Esophagus squamous epithelium (tissue), 5 donors: ENCODE results near the gene PRPSAP1. TPM values are rescaled to one million over a fixed set of nuclear protein-coding genes. Genes with fewer than 3 reads are reported as not detected.

Experiments
- DNase-seq: peaks from one replicate; lab custom pipeline; 2025; lab: John Stamatoyannopoulos, UW
- H3K27ac ChIP-seq, 4 donors: fragments of 200-600 bp; sonication (generic); one replicate each; pipeline ENCODE4 v1.5.1; 2016 to 2019; ENCODE audit warnings: mild to moderate bottlenecking in 1 of 4
- H3K27me3 ChIP-seq, 4 donors: fragments of 200-600 bp; sonication (generic); 1 replicate in 3 of 4; 2 replicates in 1 of 4; pipeline versions ENCODE4 v1.5.1 to v1.6.0; 2017 to 2021; ENCODE audit warnings: antibody characterized with exemption in 1 of 4
- H3K36me3 ChIP-seq, 3 donors: fragments of 200-600 bp; sonication (generic); one replicate each; pipeline ENCODE4 v1.5.1; 2016 to 2019
- H3K4me1 ChIP-seq, 3 donors: fragments of 200-600 bp; sonication (generic); one replicate each; pipeline ENCODE4 v1.5.1; 2017 to 2019
- H3K4me3 ChIP-seq, 4 donors: fragments of 200-600 bp; sonication (generic); 1 replicate in 3 of 4; 2 replicates in 1 of 4; pipeline ENCODE4 v1.5.1; 2016 to 2019; ENCODE audit warnings: mild to moderate bottlenecking in 2 of 4, moderate library complexity in 1 of 4
- H3K9me3 ChIP-seq, 3 donors: fragments of 200-600 bp; sonication (generic); one replicate each; pipeline ENCODE4 v1.5.1; 2016 to 2019
- CTCF ChIP-seq, 6 experiments: fragments of 450-650 bp in 4 of 6; fragments of 200-600 bp in 2 of 6; sonication (generic) in 2 of 6; IDR thresholded peaks; one replicate each; pipeline ENCODE4 v1.5.1; 2016 to 2019; ENCODE audit warnings: antibody characterized with exemption in 6 of 6, mild to moderate bottlenecking in 4 of 6, moderate library complexity in 4 of 6
- POLR2A ChIP-seq, 4 donors: fragments of 450-650 bp; IDR thresholded peaks; one replicate each; pipeline ENCODE4 v1.6.1; 2017; ENCODE audit warnings: antibody characterized with exemption in 4 of 4, mild to moderate bottlenecking in 4 of 4, moderate library complexity in 3 of 4
- WGBS, 2 donors: methylation state at CpG; one replicate each; pipeline ENCODE4 v1.1.5; 2018; 5-methylcytosine and 5-hydroxymethylcytosine counted together
- intact Hi-C: fragments of 100-400 bp; cut with DNase I; formaldehyde crosslinking; loops from one replicate; pipeline ENCODE4 v1.15.0; 2022
- total RNA-seq, 4 donors: library from RNA; depleted of rRNA; stranded (reverse); fragments of >200 nt; gene quantifications; one replicate each; pipeline ENCODE4 v1.1.0, GENCODE V29; 2016
- donor health status: DM: yes; HTN: yes; CAD: no.

The PRPSAP1 gene
- total RNA-seq, 4 donors from 2014 or later = 36.0 to 68.6 (median 49.5) TPM

- Histone ChIP-seq H3K9me3 (no peaks in the 10 kb centered on the region), H3K4me3 (peak overlapping the region in 2 of 4 donors; percentile 5 to 41), H3K27ac (peak overlapping the region; percentile 79 to 86 (median 82)), H3K36me3 (peaks cover 0 to 8% (median 0%) of the 10 kb centered on the region in 3 donors), H3K27me3 (no peaks in the 10 kb centered on the region), H3K4me1 (peaks cover 48 to 83% (median 57%) of the 10 kb centered on the region in 3 donors)
- 15 to 24% methylated on average over 9 of the region's 9 CpGs for WGBS, 2 donors
- DNase-seq = no peak
- intact Hi-C loops = no loop called here
- TF ChIP-seq POLR2A (IDR thresholded peaks at IDR 0.05) (no peak), CTCF (IDR thresholded peaks at IDR 0.05) (no peak)
These were observed 89.3 kb downstream of the PRPSAP1 start for GRCh38 chr17:76264425-76264754.

GRCh38 chr17:76263896-76264295, 89.8 kb downstream of the PRPSAP1 start:
- intact Hi-C loops = no loop called here
- Histone ChIP-seq H3K27me3 (no peaks in the 10 kb centered on the region), H3K9me3 (no peaks in the 10 kb centered on the region), H3K36me3 (peaks cover 0 to 3% (median 0%) of the 10 kb centered on the region in 3 donors), H3K27ac (peak overlapping the region; percentile 79 to 86 (median 82)), H3K4me1 (peaks cover 45 to 83% (median 52%) of the 10 kb centered on the region in 3 donors), H3K4me3 (no peak overlapping the region)
- WGBS, 2 donors = 74 to 80% methylated on average over 5 of the region's 5 CpGs
- TF ChIP-seq CTCF (IDR thresholded peaks at IDR 0.05) (no peak), POLR2A (IDR thresholded peaks at IDR 0.05) (no peak)
- no peak for DNase-seq

GRCh38 chr17:76262732-76263344, 90.9 kb downstream of the PRPSAP1 start:
- WGBS, 2 donors = 27 to 33% methylated on average over 8 to 9 of the region's 9 CpGs
- Histone ChIP-seq H3K27ac (peak overlapping the region; percentile 79 to 86 (median 82)), H3K9me3 (no peaks in the 10 kb centered on the region), H3K4me3 (peak overlapping the region in 1 of 4 donors; percentile 4), H3K4me1 (peaks cover 34 to 79% (median 44%) of the 10 kb centered on the region in 3 donors), H3K36me3 (no peaks in the 10 kb centered on the region), H3K27me3 (no peaks in the 10 kb centered on the region)
- intact Hi-C loops = no loop called here
- TF ChIP-seq CTCF (IDR thresholded peaks at IDR 0.05) (no peak), POLR2A (IDR thresholded peaks at IDR 0.05) (peak in 1 of 4 donors; percentile 44)
- DNase-seq = no peak

- Histone ChIP-seq H3K36me3 (no peaks in the 10 kb centered on the region), H3K4me1 (peaks cover 22 to 67% (median 33%) of the 10 kb centered on the region in 3 donors), H3K27ac (peak overlapping the region; percentile 67 to 86 (median 82)), H3K4me3 (no peak overlapping the region), H3K27me3 (no peaks in the 10 kb centered on the region), H3K9me3 (no peaks in the 10 kb centered on the region)
- no peak for DNase-seq
- intact Hi-C loops = no loop called here
- WGBS, 2 donors = 66 to 78% methylated on average over 11 to 15 of the region's 23 CpGs
- no peak for TF ChIP-seq CTCF (IDR thresholded peaks at IDR 0.05)
- TF ChIP-seq POLR2A (IDR thresholded peaks at IDR 0.05) = no peak
These were observed 92.1 kb downstream of the PRPSAP1 start for GRCh38 chr17:76261421-76262215.

- H3K27ac ChIP-seq = peak overlapping the region in 2 of 4 donors; percentile 70 to 75
- no peaks in the 10 kb centered on the region for H3K9me3 ChIP-seq
- H3K4me1 ChIP-seq = peaks cover 20 to 63% (median 31%) of the 10 kb centered on the region in 3 donors
- H3K27me3 ChIP-seq = no peaks in the 10 kb centered on the region
- H3K36me3 ChIP-seq = no peaks in the 10 kb centered on the region
- intact Hi-C loops = no loop called here
- peak overlapping the region in 1 of 4 donors; percentile 1 for H3K4me3 ChIP-seq
- TF ChIP-seq CTCF (IDR thresholded peaks at IDR 0.05) (no peak), POLR2A (IDR thresholded peaks at IDR 0.05) (no peak)
- 58 to 89% methylated on average over 4 to 5 of the region's 5 CpGs for WGBS, 2 donors
- no peak for DNase-seq
These were observed 93.0 kb downstream of the PRPSAP1 start for GRCh38 chr17:76260669-76261068.
